Measurements from ENCODE around the gene BTBD3.

Gene BTBD3

GRCh38 chr20:11918391-11918845, 725 bp downstream of the BTBD3 start:
- peak; percentile 40 for DNase-seq

GRCh38 chr20:11918981-11919380, 1.3 kb downstream of the BTBD3 start:
- DNase-seq: peak; percentile 93

GRCh38 chr20:11919581-11919980, 1.9 kb downstream of the BTBD3 start:
- DNase-seq: peak; percentile 40

GRCh38 chr20:11920083-11920482, 2.4 kb downstream of the BTBD3 start:
- DNase-seq: no peak

- DNase-seq: peak; percentile 87
Observed at GRCh38 chr20:11921321-11921720, 3.6 kb downstream of the BTBD3 start.

GRCh38 chr20:11922561-11922960, 4.9 kb downstream of the BTBD3 start:
- DNase-seq: no peak

GRCh38 chr20:11924923-11925322, 7.2 kb downstream of the BTBD3 start:
- no peak for DNase-seq

- no peak for DNase-seq
Observed at GRCh38 chr20:11926292-11926998, 8.8 kb downstream of the BTBD3 start.

GRCh38 chr20:11929947-11930346, 12.3 kb downstream of the BTBD3 start:
- DNase-seq: no peak

- peak; percentile 62 for DNase-seq
Observed at GRCh38 chr20:11935212-11936154, 17.8 kb downstream of the BTBD3 start.

- DNase-seq: peak; percentile 100
Observed at GRCh38 chr20:11936157-11936556, 18.5 kb downstream of the BTBD3 start.

- no peak for DNase-seq
Observed at GRCh38 chr20:11937230-11937629, 19.5 kb downstream of the BTBD3 start.

GRCh38 chr20:11941593-11942246, 24.0 kb downstream of the BTBD3 start:
- DNase-seq: no peak

GRCh38 chr20:11943778-11944177, 26.1 kb downstream of the BTBD3 start:
- DNase-seq: no peak

GRCh38 chr20:11948806-11949205, 31.1 kb downstream of the BTBD3 start:
- DNase-seq: no peak

- DNase-seq: no peak
Observed at GRCh38 chr20:11949711-11950110, 32.0 kb downstream of the BTBD3 start.

GRCh38 chr20:11951696-11952095, 34.0 kb downstream of the BTBD3 start:
- no peak for DNase-seq

- peak; percentile 36 for DNase-seq
Observed at GRCh38 chr20:11952639-11953038, 34.9 kb downstream of the BTBD3 start.

- no peak for DNase-seq
Observed at GRCh38 chr20:11957911-11958310, 40.2 kb downstream of the BTBD3 start.

- DNase-seq: no peak
Observed at GRCh38 chr20:11958855-11959254, 41.2 kb downstream of the BTBD3 start.

GRCh38 chr20:11965602-11966001, 47.9 kb downstream of the BTBD3 start:
- no peak for DNase-seq

GRCh38 chr20:11966186-11966585, 48.5 kb downstream of the BTBD3 start:
- DNase-seq: no peak

- no peak for DNase-seq
Observed at GRCh38 chr20:11970243-11970836, 52.6 kb downstream of the BTBD3 start.

Measured in NCI-H345 (cell line).